Thoracic aorta (tissue), 2 donors: ENCODE results near the gene DPY19L3. TPM values are rescaled to one million over a fixed set of nuclear protein-coding genes. Genes with fewer than 3 reads are reported as not detected.

Source experiments
- ATAC-seq: fragments of 150-250 bp; one replicate; pipeline ENCODE4 v1.8.0; 2017; ENCODE audit warnings: low read depth; ENCODE audit not compliant: insufficient number of reproducible peaks, low FRiP score
- DNase-seq: peaks from one replicate; pipeline ENCODE4 v3.0.0-alpha.2; 2020; ENCODE audit warnings: low spot score
- H3K27ac ChIP-seq, 2 donors: fragments of 200-600 bp; sonication (generic); 1 replicate in 1 of 2; 2 replicates in 1 of 2; pipeline ENCODE4 v1.5.1; 2016; ENCODE audit warnings: mild to moderate bottlenecking in 2 of 2, moderate library complexity in 2 of 2
- H3K27me3 ChIP-seq: fragments of 200-600 bp; sonication (generic); replicated peaks from 2 replicates; pipeline ENCODE4 v1.6.0; 2016; ENCODE audit warnings: mild to moderate bottlenecking; ENCODE audit not compliant: insufficient read depth
- H3K36me3 ChIP-seq: fragments of 200-600 bp; sonication (generic); one replicate; pipeline ENCODE4 v1.5.1; 2016
- H3K4me1 ChIP-seq, 2 donors: fragments of 200-600 bp; sonication (generic); 1 replicate in 1 of 2; 2 replicates in 1 of 2; pipeline versions ENCODE4 v1.5.1 to v1.6.0; 2016; ENCODE audit warnings: low read depth in 2 of 2, mild to moderate bottlenecking in 1 of 2; ENCODE audit not compliant: control insufficient read depth in 1 of 2
- H3K4me3 ChIP-seq: fragments of 200-600 bp; sonication (generic); 2 replicates; pipeline ENCODE4 v1.5.1; 2016; ENCODE audit warnings: mild to moderate bottlenecking
- H3K9me3 ChIP-seq: fragments of 200-600 bp; sonication (generic); 2 replicates; pipeline ENCODE4 v1.5.1; 2016
- CTCF ChIP-seq: fragments of 200-600 bp; sonication (generic); IDR thresholded peaks from one replicate; pipeline ENCODE4 v1.5.1; 2019; ENCODE audit warnings: antibody characterized with exemption
- total RNA-seq, 2 donors: library from RNA; depleted of rRNA; stranded (reverse); fragments of >200 nt; gene quantifications; one replicate each; pipeline versions ENCODE4 v1.1.0 to v1.2.3, GENCODE V29; 2016

DPY19L3 gene
- total RNA-seq, result 10 to 100 TPM; 22.1 to 32.9 TPM

GRCh38 chr19:32405431-32406160 is at the start of gene DPY19L3:
DPY19L3 (plus strand) TSS chr19:32405770; CDS start chr19:32408254, 2,484 bp downstream.
- ATAC-seq (peak; percentile 95), DNase-seq (peak; percentile 73)
- TF ChIP-seq CTCF, result no peak
- Histone ChIP-seq H3K4me1 (peaks cover 10 to 21% of the 10 kb centered on the region in 2 donors), H3K4me3 (peak within 1 kb of the TSS; percentile 93), H3K27ac (peak within 1 kb of the TSS; percentile 98 to 99), H3K9me3 (no peaks in the 10 kb centered on the region), H3K36me3 (no peaks in the 10 kb centered on the region), H3K27me3 (no peaks in the 10 kb centered on the region)

GRCh38 chr19:32357720-32358119 is 47.9 kb upstream of the DPY19L3 start:
- H3K27ac ChIP-seq, result no peak overlapping the region
- H3K36me3 ChIP-seq, result peaks cover 24% of the 10 kb centered on the region
- ATAC-seq (no peak), DNase-seq (no peak)
- no peaks in the 10 kb centered on the region for H3K9me3 ChIP-seq
- H3K4me3 ChIP-seq, result no peak overlapping the region
- H3K27me3 ChIP-seq, result no peaks in the 10 kb centered on the region
- TF ChIP-seq CTCF, result peak; percentile 27
- peaks cover 2 to 27% of the 10 kb centered on the region in 2 donors for H3K4me1 ChIP-seq

GRCh38 chr19:32358321-32358720 is 47.2 kb upstream of the DPY19L3 start:
- no peaks in the 10 kb centered on the region for H3K9me3 ChIP-seq
- peaks cover 6 to 31% of the 10 kb centered on the region in 2 donors for H3K4me1 ChIP-seq
- H3K36me3 ChIP-seq, result peaks cover 19% of the 10 kb centered on the region
- H3K27me3 ChIP-seq, result no peaks in the 10 kb centered on the region
- H3K4me3 ChIP-seq, result no peak overlapping the region
- no peak overlapping the region for H3K27ac ChIP-seq
- DNase-seq (no peak), ATAC-seq (no peak)
- no peak for TF ChIP-seq CTCF

GRCh38 chr19:32359581-32359980 is 46.0 kb upstream of the DPY19L3 start:
- ATAC-seq, result no peak
- no peaks in the 10 kb centered on the region for H3K9me3 ChIP-seq
- no peak for TF ChIP-seq CTCF
- no peaks in the 10 kb centered on the region for H3K27me3 ChIP-seq
- no peak overlapping the region for H3K4me3 ChIP-seq
- H3K4me1 ChIP-seq, result peaks cover 17 to 39% of the 10 kb centered on the region in 2 donors
- no peak overlapping the region for H3K27ac ChIP-seq
- H3K36me3 ChIP-seq, result peaks cover 9% of the 10 kb centered on the region
- DNase-seq, result no peak

- Histone ChIP-seq H3K27me3 (no peaks in the 10 kb centered on the region), H3K27ac (peak overlapping the region; percentile 48 to 96), H3K4me3 (no peak overlapping the region), H3K9me3 (no peaks in the 10 kb centered on the region), H3K4me1 (peaks cover 19 to 31% of the 10 kb centered on the region in 2 donors), H3K36me3 (peaks cover 5% of the 10 kb centered on the region)
- TF ChIP-seq CTCF, result no peak
- ATAC-seq (no peak), DNase-seq (no peak)
These were observed 43.8 kb upstream of the DPY19L3 start for GRCh38 chr19:32361574-32362317.
